HG03139 (cell line): Measurements from ENCODE around the gene CEACAM18.
"Not testable (repeated sequence)": the region's sequence is repeated elsewhere in the genome, so short reads cannot be mapped to it uniquely, and the experiment has no call there.

Experiments used
- ATAC-seq: cut with Tn5 transposase; IDR thresholded peaks from one replicate; pipeline ENCODE4 v1.9.1; 2021; ENCODE audit not compliant: unreplicated experiment

CEACAM18 gene

GRCh38 chr19:51478381-51479234 is at the start of gene CEACAM18:
Gene CEACAM18, plus strand, starts transcription at chr19:51478539.
- ATAC-seq: no peak

DNA sequence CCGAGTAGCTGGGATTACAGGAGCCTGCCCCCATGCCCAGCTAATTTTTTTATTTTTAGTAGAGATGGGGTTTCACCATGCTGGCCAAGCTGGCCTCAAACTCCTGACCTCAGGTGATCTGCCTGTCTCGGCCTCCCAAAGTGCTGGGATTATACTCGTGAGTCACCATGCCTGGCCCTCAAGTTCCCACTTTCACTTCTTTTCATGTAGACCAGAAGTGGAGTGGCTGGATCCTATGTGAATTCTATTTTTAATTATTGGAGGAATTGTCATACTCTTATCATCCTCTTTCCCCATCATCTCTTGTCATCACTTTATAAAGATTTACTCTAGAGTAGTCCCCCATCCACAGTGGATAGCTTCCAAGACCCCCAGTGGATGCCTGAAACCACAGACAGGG is 48.1 kb upstream of the CEACAM18 start:
- ATAC-seq: no peak

DNA sequence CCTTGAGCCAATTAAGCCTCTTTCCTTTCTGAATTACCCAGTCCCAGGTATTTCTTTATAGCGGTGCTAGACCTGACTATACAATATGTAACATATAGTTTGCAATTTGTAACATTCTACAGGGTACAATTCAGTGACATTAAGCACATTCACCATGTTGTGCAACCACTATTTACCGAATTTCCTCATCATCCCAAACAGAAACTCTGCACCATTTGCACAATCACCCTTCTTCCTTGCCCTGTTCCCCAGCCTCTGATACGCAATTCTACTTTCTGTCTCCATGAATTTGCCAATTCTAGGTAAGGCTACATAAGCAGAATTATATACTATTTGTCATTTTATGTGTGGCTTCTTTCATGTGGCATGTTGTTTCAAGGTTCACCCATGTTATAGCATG is 47.2 kb upstream of the CEACAM18 start:
- no peak for ATAC-seq

DNA sequence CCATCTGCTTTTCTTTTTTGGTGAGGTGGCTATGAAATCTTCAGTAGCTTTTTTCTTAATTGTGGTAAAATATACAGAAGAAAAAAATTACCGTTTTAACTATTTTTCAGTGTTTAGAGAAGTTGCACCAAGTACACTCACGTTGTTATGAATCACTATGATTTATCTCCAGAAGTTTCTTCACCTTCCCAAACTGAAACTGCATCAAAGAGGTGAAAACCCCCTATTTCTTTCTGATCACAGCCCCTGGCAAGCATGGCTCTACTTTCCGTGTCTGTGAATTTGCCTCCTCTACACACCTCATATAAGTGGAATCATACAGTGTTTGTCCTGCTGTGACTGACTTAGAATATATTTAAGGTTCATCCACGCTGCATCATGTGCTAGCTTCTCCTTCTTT is 45.3 kb upstream of the CEACAM18 start:
- ATAC-seq: no peak

- no peak for ATAC-seq
These were observed 43.9 kb upstream of the CEACAM18 start for GRCh38 chr19:51434456-51434855.

GRCh38 chr19:51439021-51439465 is 39.3 kb upstream of the CEACAM18 start:
- no peak for ATAC-seq

DNA sequence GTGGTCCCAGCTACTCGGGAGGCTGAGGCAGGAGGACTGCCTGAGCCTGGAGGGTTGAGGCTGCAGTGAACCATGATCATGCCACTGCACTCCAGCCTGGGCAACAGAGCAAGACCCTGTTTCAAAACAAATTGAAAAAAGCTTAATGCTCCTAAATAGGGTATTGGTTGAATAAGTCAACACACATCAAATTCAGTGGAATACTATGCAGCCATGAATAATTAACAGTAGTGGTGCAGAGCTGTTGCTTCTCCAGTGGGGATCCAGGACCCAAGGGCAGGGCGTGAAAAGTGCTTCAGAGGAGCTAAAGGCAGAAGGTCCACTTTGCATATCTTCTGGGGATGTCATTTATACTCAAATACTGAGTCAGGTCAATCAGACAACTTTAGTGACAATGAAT is 38.3 kb upstream of the CEACAM18 start:
- no peak for ATAC-seq

DNA sequence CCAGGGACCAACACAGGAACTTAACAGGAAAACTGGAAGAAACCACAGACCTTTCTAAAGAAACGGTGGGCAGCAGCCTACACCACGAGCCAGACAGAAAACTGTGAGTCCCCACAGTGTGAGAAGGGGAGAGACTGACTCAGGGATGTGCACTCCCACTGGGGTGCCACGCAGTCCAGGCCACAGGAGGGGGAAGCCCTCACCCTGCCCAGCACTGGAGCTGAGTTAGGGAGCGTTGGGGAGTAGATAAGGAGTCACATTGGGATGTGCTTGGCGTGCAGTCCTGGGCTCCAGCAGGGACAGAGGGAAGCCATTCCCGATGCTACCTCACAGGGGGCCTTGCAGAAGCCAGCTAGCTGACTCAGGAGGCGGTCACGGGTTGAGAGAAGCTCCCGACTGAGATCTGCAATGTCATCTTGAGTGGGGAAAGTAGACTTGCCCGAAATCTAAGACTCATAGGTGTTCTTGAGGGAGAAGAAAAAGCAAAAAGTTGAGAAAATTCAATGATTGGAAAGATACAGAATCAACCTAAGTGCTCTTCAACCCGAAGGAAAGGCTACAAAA is 37.4 kb upstream of the CEACAM18 start:
- ATAC-seq: no peak

DNA sequence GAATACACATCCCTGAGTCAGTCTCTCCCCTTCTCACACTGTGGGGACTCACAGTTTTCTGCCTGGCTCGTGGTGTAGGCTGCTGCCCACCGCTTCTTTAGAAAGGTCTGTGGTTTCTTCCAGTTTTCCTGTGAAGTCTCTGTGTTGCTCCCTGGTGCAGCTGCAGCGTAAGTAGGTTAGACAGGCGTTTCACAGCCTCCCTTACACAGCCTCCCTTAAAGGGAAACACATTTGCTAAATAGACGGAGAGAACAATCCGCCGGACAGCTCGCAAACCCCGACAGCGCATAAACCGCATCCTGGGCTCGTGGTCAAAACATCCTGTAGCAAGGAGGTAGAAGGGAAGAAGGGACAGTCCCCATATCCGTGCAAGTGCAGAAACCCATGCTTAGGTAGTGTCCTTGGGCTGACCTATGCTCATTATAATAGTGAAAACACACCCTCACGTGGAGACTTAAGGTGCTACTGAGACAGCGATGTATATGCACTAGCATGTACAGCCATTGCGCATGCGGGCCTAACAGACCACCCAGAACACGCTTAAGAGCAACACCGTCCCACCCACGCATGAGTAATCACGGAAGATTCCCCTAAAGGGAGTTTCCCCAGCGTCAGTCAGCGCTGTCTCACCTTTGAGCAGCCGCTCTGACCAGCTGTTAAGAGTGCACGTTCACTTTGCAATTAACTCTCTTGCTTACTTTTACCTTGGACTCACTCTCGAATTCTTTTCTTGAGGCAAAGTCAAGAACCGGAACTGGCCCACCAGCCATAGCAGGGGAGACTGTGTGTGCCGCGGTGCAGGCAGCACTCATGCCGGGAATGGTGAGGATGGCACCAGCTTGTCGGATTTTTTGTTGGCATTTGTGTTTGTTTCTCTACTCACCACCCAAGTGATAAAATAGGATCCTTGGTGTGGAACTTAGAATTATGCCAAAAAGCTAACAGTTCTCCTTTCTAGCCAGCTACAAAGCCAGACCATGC is 36.6 kb upstream of the CEACAM18 start:
- peak; percentile 83 for ATAC-seq

- ATAC-seq: not testable (repeated sequence)
These were observed 30.8 kb upstream of the CEACAM18 start for GRCh38 chr19:51447510-51447909.

DNA sequence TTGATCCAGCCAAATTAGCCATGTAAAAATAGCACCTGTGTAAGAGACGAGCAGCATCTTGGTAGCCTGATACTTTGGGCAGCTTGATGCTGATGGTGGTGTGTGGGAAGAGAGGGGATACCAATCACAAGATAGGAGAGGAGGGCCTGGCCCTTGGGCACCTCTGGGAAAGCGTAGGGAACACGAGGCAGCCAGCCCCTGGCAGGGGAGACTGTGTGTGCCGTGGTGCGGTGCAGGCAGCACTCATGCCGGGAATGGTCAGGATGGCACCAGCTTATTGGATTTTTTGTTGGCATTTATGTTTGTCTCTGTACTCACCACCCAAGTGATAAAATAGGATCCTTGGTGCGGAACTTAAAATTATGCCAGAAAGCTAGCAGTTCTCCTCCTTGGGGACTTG is 30.3 kb upstream of the CEACAM18 start:
- no peak for ATAC-seq

GRCh38 chr19:51448411-51449016 is 29.8 kb upstream of the CEACAM18 start:
- no peak for ATAC-seq

- ATAC-seq: no peak
These were observed 27.5 kb upstream of the CEACAM18 start for GRCh38 chr19:51450730-51451307.

DNA sequence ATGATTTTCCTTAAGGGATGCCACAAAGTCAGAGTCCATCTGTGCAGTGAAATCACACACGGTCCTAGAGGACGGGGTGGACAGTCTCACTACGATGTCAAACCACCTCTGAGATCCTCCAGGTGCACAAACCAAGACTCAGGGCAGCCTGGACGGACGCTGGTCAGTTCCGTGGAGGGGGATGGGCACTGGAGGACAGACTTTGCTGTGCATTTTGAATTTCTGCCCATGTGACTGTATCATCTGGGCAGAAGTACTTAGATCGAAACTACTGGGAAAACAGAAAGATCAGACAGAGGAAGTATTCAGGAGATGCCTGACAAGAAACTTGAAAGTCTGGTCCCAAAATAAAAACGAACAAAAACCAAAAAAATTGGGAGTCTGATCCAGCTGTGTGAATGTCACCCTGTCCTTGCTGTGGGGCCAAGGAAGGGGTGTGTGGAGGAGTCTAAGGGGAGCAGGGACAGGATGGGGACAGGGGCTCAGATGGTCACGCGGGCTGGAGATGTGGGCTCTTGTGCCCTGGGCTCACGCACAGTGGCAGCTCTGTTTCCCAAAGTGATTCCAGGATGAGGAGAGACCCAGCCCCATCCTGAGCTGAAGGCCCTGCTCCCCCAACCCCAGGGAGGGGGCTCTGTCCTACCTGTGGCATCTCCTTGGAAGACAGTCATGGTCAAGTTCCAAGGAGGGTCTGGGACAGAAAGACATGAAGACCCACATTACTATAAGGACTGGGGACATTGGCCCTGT is 21.6 kb upstream of the CEACAM18 start:
- ATAC-seq: no peak

DNA sequence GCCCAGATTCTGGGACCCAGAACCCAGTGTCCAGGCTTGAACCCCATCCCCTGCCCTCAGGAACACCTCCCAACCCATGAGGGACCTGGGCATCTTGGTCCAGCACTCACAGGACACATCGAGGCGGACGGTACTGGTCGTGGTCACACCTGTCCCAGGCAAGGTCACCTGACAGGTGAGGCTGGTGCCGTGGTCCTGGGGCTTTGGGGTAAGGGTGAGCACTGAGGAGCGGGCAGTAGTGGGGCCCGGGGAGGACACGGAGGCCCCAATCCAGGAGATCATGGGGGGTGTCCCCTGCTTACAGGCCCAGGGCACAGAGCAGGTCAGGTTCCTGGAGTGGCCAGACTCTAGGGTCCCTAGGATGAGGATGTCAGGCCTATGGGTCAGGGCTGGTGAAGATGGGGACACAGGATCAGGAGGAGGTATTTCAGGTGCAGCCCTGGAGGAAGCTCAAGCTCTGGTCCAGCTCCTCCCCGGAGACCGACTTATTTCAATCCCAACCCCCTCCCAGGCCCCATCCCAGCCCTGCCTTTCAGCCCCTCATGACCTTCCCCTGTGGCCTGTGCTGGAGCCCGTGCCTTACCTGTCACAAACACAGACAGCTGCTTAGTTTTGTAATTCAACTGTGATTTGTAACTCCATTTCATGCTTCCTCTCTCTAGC is 20.9 kb upstream of the CEACAM18 start:
- no peak for ATAC-seq

GRCh38 chr19:51458051-51458645 is 20.2 kb upstream of the CEACAM18 start, which contains the start of gene SIGLEC8:
Gene SIGLEC8, minus strand, starts transcription at chr19:51458454. Its CDS starts 67 bp downstream, at chr19:51458387.
- no peak for ATAC-seq

- ATAC-seq: no peak
These were observed 19.3 kb upstream of the CEACAM18 start for GRCh38 chr19:51458899-51459505.
